ENCODE data around the gene UQCC5.

Gene UQCC5

GRCh38 chr3:52531860-52532516, 4.4 kb upstream of the UQCC5 start:
- H3K36me3 ChIP-seq (replicated peaks): peaks cover 37% of the 10 kb centered on the region
- H3K27me3 ChIP-seq (ENCODE audit: low read depth): no peaks in the 10 kb centered on the region
- in situ Hi-C loops (cut with MboI; ENCODE audit: low sequenced_read_pairs): loop anchor here (10.0 kb wide), 1 partner anchor 153 kb away; the partner anchor contains the start of genes GNL3 and PBRM1
- H3K9me3 ChIP-seq: no peaks in the 10 kb centered on the region
- H3K4me1 ChIP-seq: peaks cover 15% of the 10 kb centered on the region
- H3K4me3 ChIP-seq: peak overlapping the region; percentile 81
- peak in 1 of 2 experiments; percentile 10 for DNase-seq (ENCODE audit: low spot score in 2 of 2)

DNA sequence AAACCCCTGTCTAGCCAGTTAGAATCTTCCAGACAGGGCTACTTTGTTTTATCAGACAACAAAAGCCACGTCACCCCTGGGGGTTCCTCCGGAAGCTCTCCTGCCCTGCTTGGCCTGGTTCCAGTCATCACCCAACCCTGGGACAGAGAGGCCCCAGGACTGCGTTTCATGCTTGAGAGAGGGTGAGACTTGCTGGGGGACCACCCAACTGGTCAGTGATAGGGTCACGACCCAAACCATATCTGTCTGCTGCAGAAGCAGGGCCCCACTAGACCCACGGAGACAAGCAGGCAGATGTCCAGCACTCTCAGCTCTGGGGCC, 3.9 kb upstream of the UQCC5 start:
- in situ Hi-C loops (cut with MboI; ENCODE audit: low sequenced_read_pairs): loop anchor here (10.0 kb wide), 1 partner anchor 152 kb away; the partner anchor contains the start of genes GNL3 and PBRM1
- peak in 1 of 2 experiments; percentile 49 for DNase-seq (ENCODE audit: low spot score in 2 of 2)
- Histone ChIP-seq H3K36me3 (replicated peaks) (peaks cover 32% of the 10 kb centered on the region), H3K9me3 (no peaks in the 10 kb centered on the region), H3K4me3 (peak overlapping the region; percentile 81), H3K4me1 (peaks cover 15% of the 10 kb centered on the region), H3K27me3 (ENCODE audit: low read depth) (no peaks in the 10 kb centered on the region)

DNA sequence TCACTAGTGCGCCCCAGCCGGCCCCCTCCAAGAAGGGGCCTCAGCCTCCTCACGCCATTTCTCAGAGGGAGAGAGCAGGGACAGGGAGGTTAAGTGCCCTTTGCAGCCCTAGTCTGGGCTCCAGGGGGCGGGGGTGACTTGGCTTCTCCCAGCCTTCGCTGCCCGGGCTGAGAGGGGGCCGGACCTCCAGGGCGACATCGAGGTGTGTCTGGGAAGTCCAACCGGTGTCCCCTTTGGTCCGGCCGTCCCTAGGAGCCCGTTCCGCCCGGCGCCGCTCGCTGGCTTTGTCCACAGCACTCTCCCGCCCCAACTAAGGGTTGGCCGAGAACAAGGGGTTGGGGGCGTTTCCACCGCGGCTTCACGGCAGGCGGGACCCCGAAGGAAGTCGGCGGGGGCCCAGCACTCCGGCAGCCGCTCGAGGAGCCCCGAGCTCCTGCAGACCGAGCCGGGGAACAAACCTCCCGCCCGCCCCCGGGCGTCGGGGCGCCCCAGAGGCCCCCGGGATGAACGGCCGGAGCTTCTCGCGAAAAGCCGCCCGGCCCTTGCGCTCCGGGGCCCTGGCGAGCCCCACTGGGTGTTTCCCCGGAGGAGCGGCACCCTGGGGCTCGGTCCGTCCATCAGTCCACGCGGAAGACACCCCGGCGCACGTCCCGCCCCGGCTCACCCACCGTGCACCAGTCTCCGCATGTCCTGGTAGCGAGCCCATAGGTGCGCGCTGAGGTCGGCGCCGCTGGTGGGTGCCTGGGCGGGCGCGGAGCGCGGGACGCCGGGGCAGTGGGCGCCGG, 3.4 kb upstream of the UQCC5 start:
- in situ Hi-C loops (cut with MboI; ENCODE audit: low sequenced_read_pairs): loop anchor here (10.0 kb wide), 1 partner anchor 152 kb away; the partner anchor contains the start of genes GNL3 and PBRM1
- peak in 1 of 2 experiments; percentile 57 for DNase-seq (ENCODE audit: low spot score in 2 of 2)
- H3K9me3 ChIP-seq: no peaks in the 10 kb centered on the region
- H3K36me3 ChIP-seq (replicated peaks): peaks cover 29% of the 10 kb centered on the region
- no peaks in the 10 kb centered on the region for H3K27me3 ChIP-seq (ENCODE audit: low read depth)
- H3K4me3 ChIP-seq: peak overlapping the region; percentile 81
- peaks cover 19% of the 10 kb centered on the region for H3K4me1 ChIP-seq

GRCh38 chr3:52533623-52534280, 2.7 kb upstream of the UQCC5 start, which contains the start of gene NT5DC2:
NT5DC2 (minus strand) TSS chr3:52533857; CDS start chr3:52533737, 120 bp downstream.
- Histone ChIP-seq H3K4me1 (peaks cover 20% of the 10 kb centered on the region), H3K4me3 (peak within 1 kb of the TSS; percentile 81), H3K36me3 (replicated peaks) (peaks cover 22% of the 10 kb centered on the region), H3K27me3 (ENCODE audit: low read depth) (no peaks in the 10 kb centered on the region), H3K9me3 (no peaks in the 10 kb centered on the region)
- in situ Hi-C loops (cut with MboI; ENCODE audit: low sequenced_read_pairs): loop anchor here (10.0 kb wide), 1 partner anchor 151 kb away; the partner anchor contains the start of genes GNL3 and PBRM1
- peak; percentile 69 to 84 for DNase-seq (ENCODE audit: low spot score in 2 of 2)

DNA sequence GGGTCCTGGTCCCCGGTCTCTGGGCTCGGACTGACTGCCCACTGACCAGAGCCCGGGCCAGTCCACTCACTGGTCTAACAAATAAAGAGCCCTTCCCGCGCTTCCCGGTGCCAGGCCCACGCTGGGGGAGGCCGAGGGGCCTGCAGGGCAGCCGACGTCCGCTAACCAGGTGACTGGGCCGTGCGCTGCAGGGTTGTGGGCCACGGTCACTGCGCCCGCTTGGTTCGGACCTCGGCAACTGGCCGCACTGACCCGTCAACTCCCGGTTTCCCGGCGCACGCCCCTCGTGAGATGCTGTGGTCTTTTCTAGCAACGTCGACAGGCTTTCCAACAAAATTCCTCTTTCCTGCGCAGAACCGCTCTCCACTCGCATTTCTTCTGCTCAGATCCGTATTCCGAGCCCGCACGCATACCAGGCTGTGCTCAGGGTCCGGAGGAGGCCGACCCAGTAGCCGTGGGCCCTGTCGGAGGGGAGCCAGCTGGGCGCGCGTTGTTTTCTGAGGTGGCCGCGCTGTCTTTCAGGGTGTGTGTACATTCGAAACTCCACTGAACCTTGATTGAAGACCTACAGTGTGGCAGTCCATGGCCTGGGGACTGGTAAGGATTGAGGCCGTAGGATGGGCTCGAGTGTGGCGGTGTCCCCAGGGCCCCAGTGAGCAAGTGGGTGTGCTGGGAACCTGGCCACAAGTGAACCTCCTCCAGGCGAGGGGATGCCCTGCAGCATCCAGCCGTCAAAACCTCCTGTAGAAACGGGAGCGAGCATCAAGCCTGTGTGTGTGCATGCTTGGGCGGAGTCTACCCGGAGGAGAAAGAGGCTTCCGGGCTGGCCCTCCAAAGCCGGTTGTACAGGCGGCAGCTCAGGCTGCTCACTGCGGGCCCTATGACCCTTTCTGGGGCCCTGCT, 1.9 kb upstream of the UQCC5 start:
- H3K4me3 ChIP-seq: peak overlapping the region; percentile 52
- H3K36me3 ChIP-seq (replicated peaks): peaks cover 14% of the 10 kb centered on the region
- no peaks in the 10 kb centered on the region for H3K9me3 ChIP-seq
- H3K4me1 ChIP-seq: peaks cover 20% of the 10 kb centered on the region
- DNase-seq (ENCODE audit: low spot score in 2 of 2): peak in 1 of 2 experiments; percentile 53
- no peaks in the 10 kb centered on the region for H3K27me3 ChIP-seq (ENCODE audit: low read depth)
- in situ Hi-C loops (cut with MboI; ENCODE audit: low sequenced_read_pairs): loop anchor here (10.0 kb wide), 1 partner anchor 150 kb away; the partner anchor contains the start of genes GNL3 and PBRM1

DNA sequence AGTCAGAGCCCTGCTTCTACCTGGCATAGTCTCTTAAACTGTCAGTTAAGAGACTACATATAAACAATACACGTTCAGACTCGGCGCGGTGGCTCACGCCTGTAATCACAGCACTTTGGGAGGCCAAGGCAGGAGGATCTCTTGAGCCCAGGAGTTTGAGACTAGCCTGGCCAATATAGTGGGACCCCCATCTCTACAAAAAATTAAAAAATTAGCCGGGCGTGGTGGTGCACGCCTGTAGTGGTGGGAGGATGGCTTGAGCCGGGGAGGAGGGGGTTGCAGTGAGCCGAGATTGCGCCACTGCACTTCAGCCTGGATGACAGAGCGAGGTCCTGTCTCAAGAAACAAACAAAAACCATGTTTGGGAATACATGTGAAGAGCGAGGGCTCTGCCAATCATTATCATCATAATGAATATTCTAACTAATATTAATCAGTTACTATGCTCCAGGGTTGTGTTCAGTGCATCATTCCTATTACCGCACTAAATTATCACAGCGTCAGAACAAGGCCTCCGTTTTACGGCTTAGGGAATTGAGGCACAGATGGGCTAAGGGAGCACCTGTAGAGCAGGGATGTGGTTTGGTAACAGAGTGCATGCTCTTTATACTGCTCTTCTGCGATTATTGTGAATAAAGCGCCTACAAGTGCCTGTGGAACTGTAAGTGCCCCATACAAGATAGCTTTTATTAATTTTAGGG, 844 bp upstream of the UQCC5 start:
- peak in 1 of 2 experiments; percentile 8 for DNase-seq (ENCODE audit: low spot score in 2 of 2)
- H3K4me1 ChIP-seq: peaks cover 20% of the 10 kb centered on the region
- in situ Hi-C loops (cut with MboI; ENCODE audit: low sequenced_read_pairs): loop anchor here (10.0 kb wide), 1 partner anchor 149 kb away; the partner anchor contains the start of genes GNL3 and PBRM1
- H3K27me3 ChIP-seq (ENCODE audit: low read depth): no peaks in the 10 kb centered on the region
- H3K4me3 ChIP-seq: no peak overlapping the region
- no peaks in the 10 kb centered on the region for H3K9me3 ChIP-seq
- peaks cover 12% of the 10 kb centered on the region for H3K36me3 ChIP-seq (replicated peaks)

DNA sequence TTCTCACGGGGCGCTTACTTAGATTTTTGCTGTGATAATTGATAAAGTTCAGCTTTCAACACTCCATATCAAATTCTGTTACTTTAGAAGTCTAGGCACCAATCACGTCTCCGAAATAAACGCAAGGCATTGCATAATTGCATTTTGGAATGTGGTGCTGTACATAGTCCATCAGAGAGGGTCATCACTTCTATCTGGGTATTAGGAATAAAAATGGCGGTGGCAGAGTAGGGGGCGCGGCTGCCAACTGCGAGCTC, 365 bp upstream of the UQCC5 start:
- H3K36me3 ChIP-seq (replicated peaks): peaks cover 14% of the 10 kb centered on the region
- no peak for DNase-seq (ENCODE audit: low spot score in 2 of 2)
- H3K9me3 ChIP-seq: no peaks in the 10 kb centered on the region
- in situ Hi-C loops (cut with MboI; ENCODE audit: low sequenced_read_pairs): loop anchor here (10.0 kb wide), 1 partner anchor 149 kb away; the partner anchor contains the start of genes GNL3 and PBRM1
- H3K27me3 ChIP-seq (ENCODE audit: low read depth): no peaks in the 10 kb centered on the region
- peaks cover 20% of the 10 kb centered on the region for H3K4me1 ChIP-seq
- no peak overlapping the region for H3K4me3 ChIP-seq

DNA sequence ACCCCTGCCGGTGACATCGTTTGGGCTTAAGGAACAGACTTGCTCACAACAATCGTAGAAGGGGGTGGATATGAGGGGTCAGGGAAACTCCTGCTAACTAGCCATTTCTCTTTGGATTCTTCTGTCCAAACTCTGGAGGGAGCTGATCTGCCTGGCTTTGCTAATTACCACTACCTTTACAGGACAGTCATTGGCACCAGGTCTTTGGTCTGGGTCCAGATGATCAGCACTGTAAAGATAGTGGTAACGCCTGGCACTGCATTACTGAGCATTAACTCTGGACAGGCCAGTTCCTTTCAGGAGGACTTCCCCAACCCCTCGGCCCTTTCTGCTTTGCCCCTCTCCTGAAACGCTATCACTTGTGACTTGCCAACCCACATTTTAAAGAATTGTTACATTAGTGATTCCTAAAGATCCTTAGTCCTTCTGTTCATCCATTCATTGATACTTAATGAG, 788 bp downstream of the UQCC5 start:
- no peak for DNase-seq (ENCODE audit: low spot score in 2 of 2)
- no peaks in the 10 kb centered on the region for H3K27me3 ChIP-seq (ENCODE audit: low read depth)
- H3K4me3 ChIP-seq: peak overlapping the region; percentile 65
- no peaks in the 10 kb centered on the region for H3K9me3 ChIP-seq
- in situ Hi-C loops (cut with MboI; ENCODE audit: low sequenced_read_pairs): loop anchor here (10.0 kb wide), 1 partner anchor 148 kb away; the partner anchor contains the start of genes GNL3 and PBRM1
- H3K36me3 ChIP-seq (replicated peaks): peaks cover 22% of the 10 kb centered on the region
- H3K4me1 ChIP-seq: peaks cover 17% of the 10 kb centered on the region

DNA sequence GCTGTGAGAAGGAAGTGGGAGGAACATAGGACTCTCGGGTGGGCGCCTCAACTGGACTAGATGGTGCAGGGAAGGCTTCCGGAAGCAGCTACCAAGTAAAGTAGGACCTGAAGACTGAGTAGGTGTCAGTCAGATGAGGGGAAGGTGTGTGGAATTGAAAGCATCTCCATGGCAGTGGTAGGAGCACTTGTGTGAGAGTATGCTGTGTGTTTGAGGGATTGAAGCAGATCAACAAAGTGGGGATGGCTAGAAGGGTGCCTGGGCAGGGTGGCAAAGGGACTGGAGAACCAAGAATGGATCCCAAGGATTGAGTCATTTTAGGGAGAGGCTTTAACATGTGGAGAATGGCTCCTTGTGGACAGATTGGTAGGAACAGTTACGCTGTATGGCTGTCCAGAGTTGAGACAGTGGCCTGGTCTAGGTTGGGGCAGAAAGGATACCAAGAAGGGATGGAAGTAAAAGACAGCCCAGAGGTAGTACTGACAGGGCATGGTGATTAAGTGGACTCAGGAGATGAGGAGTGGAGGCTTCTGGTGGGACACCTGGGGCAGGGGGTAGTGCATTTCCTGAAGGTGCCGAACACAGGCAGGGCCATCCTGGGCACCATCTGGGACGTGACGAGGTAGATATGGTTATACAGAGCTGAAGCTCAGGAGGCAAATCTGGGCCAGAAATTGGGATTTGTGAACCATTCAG, 1.5 kb downstream of the UQCC5 start:
- H3K4me1 ChIP-seq: peaks cover 15% of the 10 kb centered on the region
- DNase-seq (ENCODE audit: low spot score in 2 of 2): no peak
- in situ Hi-C loops (cut with MboI; ENCODE audit: low sequenced_read_pairs): loop anchor here (10.0 kb wide), 1 partner anchor 147 kb away; the partner anchor contains the start of genes GNL3 and PBRM1

DNA sequence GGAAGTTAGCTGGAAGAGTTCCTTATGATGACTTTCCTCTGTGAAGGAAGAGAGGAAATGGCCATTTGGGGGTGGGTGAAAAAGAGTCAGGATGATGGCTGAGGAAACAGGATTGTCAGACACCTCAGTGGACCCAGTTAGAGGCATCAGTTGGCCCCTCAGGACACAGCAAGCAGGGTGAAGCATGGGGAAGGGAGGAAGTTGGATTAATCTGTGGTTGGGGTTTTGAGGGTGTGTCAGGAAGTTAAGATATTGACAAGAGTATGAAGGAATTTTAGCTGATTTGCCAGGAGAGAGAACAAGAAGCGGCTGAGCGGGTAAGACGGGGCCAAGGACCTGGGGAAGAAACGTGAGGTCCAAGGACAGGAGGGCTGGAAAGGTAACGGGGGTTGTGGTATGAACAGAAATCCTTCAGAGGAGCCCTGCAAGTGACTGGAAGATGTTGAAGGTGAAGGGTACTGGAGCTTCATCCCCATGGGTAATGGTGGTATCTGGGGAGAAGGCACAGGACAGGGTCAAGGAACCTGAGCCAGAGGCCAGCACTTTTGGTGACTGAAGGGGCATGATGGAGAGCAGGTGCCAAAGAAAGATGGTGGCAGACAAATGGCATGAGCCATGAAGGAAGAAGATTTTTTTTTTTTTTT, 2.7 kb downstream of the UQCC5 start:
- Histone ChIP-seq H3K36me3 (replicated peaks) (peaks cover 22% of the 10 kb centered on the region), H3K4me3 (no peak overlapping the region)
- DNase-seq (ENCODE audit: low spot score in 2 of 2): no peak

More for the DNA sequence above, 1.5 kb downstream of the UQCC5 start:
- H3K9me3 ChIP-seq: no peaks in the 10 kb centered on the region
- no peaks in the 10 kb centered on the region for H3K27me3 ChIP-seq (ENCODE audit: low read depth)
- peak overlapping the region; percentile 65 for H3K4me3 ChIP-seq
- peaks cover 22% of the 10 kb centered on the region for H3K36me3 ChIP-seq (replicated peaks)

GRCh38 chr3:52541050-52541449, 4.6 kb downstream of the UQCC5 start:
- H3K36me3 ChIP-seq (replicated peaks): peaks cover 22% of the 10 kb centered on the region
- no peaks in the 10 kb centered on the region for H3K27me3 ChIP-seq (ENCODE audit: low read depth)
- H3K9me3 ChIP-seq: no peaks in the 10 kb centered on the region
- peaks cover 6% of the 10 kb centered on the region for H3K4me1 ChIP-seq
- DNase-seq (ENCODE audit: low spot score in 2 of 2): no peak
- in situ Hi-C loops (cut with MboI; ENCODE audit: low sequenced_read_pairs): no loop called here
- H3K4me3 ChIP-seq: no peak overlapping the region

More for the DNA sequence above, 2.7 kb downstream of the UQCC5 start:
- no peaks in the 10 kb centered on the region for H3K27me3 ChIP-seq (ENCODE audit: low read depth)
- in situ Hi-C loops (cut with MboI; ENCODE audit: low sequenced_read_pairs): loop anchor here (10.0 kb wide), 1 partner anchor 146 kb away; the partner anchor contains the start of genes GNL3 and PBRM1
- peaks cover 14% of the 10 kb centered on the region for H3K4me1 ChIP-seq
- no peaks in the 10 kb centered on the region for H3K9me3 ChIP-seq

All from HAP-1 (cell line).